Measurements from ENCODE around the gene TIMM23B.
"Not testable (repeated sequence)": the region's sequence is repeated elsewhere in the genome, so short reads cannot be mapped to it uniquely, and the experiment has no call there.

The TIMM23B gene

GRCh38 chr10:49971466-49971865 lies 29.6 kb downstream of the TIMM23B start:
- not testable (repeated sequence) for DNase-seq (ENCODE audit: low read depth); H3K4me3 ChIP-seq (ENCODE audit: low read depth, low read length)

- not testable (repeated sequence) for H3K4me3 ChIP-seq (ENCODE audit: low read depth, low read length)
Measured at GRCh38 chr10:49972094-49972493, 30.2 kb downstream of the TIMM23B start.

GRCh38 chr10:49977756-49978155 lies 35.9 kb downstream of the TIMM23B start:
- not testable (repeated sequence) for H3K4me3 ChIP-seq (ENCODE audit: low read depth, low read length); DNase-seq (ENCODE audit: low read depth)

More at GRCh38 chr10:49972094-49972493, 30.2 kb downstream of the TIMM23B start:
- DNase-seq (ENCODE audit: low read depth), result not testable (repeated sequence)

GRCh38 chr10:49987207-49987606 lies 45.4 kb downstream of the TIMM23B start:
- H3K4me3 ChIP-seq (ENCODE audit: low read depth, low read length); DNase-seq (ENCODE audit: low read depth): not testable (repeated sequence)

GRCh38 chr10:49988376-49988775 lies 46.5 kb downstream of the TIMM23B start, which contains the start of gene AGAP6:
Gene AGAP6, plus strand, starts transcription at chr10:49988406. Its CDS starts 310 bp downstream, at chr10:49988716.
- not testable (repeated sequence) for DNase-seq (ENCODE audit: low read depth); H3K4me3 ChIP-seq (ENCODE audit: low read depth, low read length)

- not testable (repeated sequence) for DNase-seq (ENCODE audit: low read depth); H3K4me3 ChIP-seq (ENCODE audit: low read depth, low read length)
Measured at GRCh38 chr10:49995321-49995720, 53.5 kb downstream of the TIMM23B start.

- DNase-seq (ENCODE audit: low read depth); H3K4me3 ChIP-seq (ENCODE audit: low read depth, low read length): not testable (repeated sequence)
Measured at GRCh38 chr10:50014024-50014423, 72.2 kb downstream of the TIMM23B start.

GRCh38 chr10:50015596-50016220 lies 73.9 kb downstream of the TIMM23B start:
- H3K4me3 ChIP-seq (ENCODE audit: low read depth, low read length); DNase-seq (ENCODE audit: low read depth): not testable (repeated sequence)

- H3K4me3 ChIP-seq (ENCODE audit: low read depth, low read length); DNase-seq (ENCODE audit: low read depth): not testable (repeated sequence)
Measured at GRCh38 chr10:50016926-50017325, 75.1 kb downstream of the TIMM23B start.

- H3K4me3 ChIP-seq (ENCODE audit: low read depth, low read length); DNase-seq (ENCODE audit: low read depth): not testable (repeated sequence)
Measured at GRCh38 chr10:50017646-50018045, 75.8 kb downstream of the TIMM23B start.

GRCh38 chr10:50019279-50019678 lies 77.4 kb downstream of the TIMM23B start:
- not testable (repeated sequence) for DNase-seq (ENCODE audit: low read depth)

GRCh38 chr10:50020451-50021024 lies 78.7 kb downstream of the TIMM23B start:
- not testable (repeated sequence) for H3K4me3 ChIP-seq (ENCODE audit: low read depth, low read length); DNase-seq (ENCODE audit: low read depth)

More at GRCh38 chr10:50019279-50019678, 77.4 kb downstream of the TIMM23B start:
- not testable (repeated sequence) for H3K4me3 ChIP-seq (ENCODE audit: low read depth, low read length)

- no peak for TF ChIP-seq CTCF (IDR thresholded peaks at IDR 0.05; ENCODE audit: insufficient read depth, low read depth, low read length, missing control alignments)
- H3K4me3 ChIP-seq (ENCODE audit: low read depth, low read length), result no peak overlapping the region
- DNase-seq (ENCODE audit: low read depth), result no peak
Measured at GRCh38 chr10:50021646-50022045, 79.8 kb downstream of the TIMM23B start.
